CD4-positive, alpha-beta T cell treated with Interleukin-1 beta for 1 hour (primary cell): ENCODE results near the gene ABCB10.
"Not testable (repeated sequence)": the region's sequence is repeated elsewhere in the genome, so short reads cannot be mapped to it uniquely, and the experiment has no call there.

ENCODE experiments used
- DNase-seq, 2 donors: peaks; one replicate each; pipeline ENCODE4 v3.0.0-alpha.2; 2020 to 2022

The ABCB10 gene

DNA sequence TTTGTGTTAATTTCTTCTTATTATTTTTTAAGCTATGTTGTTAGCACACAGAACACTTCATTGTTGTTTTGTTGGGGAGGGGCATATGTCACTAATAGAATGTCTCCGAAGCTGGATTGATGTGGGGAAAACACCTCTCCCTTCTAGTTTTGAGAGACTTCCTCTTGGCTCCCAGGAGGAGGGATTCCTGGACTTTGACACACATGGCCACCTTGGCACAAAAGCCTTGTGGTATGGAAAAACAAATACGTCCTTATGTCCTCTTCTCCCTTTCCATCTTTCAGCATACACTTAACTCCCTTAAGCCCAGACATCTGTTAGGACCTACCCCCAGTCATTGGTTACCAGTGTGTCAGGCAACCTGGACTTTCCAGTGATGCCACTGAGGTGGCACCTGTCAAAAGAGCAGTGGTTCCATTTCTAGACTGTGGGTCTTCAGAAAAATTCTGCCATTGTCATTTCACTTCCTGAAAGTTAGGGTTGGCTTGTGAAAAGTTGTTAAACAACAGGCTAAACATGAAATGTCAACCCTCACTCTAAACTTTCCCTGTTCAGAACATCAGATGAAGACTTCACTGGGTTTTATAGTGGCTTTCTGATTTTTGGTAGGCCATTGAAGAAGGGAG is 12.5 kb upstream of the ABCB10 start:
- DNase-seq: no peak

DNA sequence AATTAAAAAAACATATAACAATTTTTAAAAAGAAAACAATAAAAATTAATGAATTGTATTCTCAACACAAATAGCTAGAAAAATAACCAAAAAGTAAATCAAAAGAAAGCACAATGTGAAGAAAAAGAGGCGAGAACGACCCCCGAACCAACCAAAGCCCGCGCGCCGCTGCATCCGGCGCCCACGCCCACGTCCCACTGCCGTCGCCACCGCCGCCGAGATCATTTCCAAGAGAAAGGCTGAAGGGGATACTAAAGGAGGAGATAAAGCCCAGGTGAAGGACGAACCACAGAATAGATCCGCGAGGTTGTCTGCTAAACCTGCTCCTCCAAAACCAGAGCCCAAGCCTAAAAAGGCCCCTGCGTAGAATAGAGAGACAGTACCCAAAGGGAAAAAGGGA is 11.8 kb upstream of the ABCB10 start:
- no peak for DNase-seq

DNA sequence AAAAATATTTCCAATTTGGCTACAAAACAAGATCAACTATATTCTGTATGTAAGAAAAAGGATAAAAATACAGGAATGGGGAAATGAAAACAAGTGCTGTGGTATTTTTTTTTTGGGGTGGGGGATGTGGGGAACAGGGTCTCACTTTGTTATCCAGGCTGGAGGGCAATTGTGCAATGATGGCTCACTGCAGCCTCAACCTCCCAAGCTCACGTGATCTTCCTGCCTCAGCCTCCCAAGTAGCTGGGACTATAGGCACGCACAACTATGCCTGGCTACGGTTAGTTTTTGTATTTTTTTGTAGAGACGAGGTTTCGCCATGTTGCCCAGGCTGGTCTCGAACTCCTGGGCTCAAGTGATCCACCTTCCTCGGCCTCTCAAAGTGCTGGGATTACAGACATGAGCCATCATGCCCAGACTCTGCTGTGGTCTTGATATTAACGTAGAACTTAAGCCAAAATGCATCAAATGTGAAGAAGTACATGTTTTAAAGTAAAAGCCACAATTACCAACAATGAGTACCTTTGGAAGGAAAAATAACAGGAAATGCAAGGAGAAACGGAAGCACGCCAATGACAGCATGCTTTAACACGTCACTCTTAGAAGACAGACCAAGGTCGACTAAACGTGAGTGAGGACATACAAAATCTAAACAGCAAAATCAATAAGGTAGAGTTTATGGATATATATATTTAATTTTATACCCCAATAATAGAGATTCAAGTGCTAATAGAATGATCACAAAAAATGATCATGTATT is 8.8 kb upstream of the ABCB10 start:
- no peak for DNase-seq

DNA sequence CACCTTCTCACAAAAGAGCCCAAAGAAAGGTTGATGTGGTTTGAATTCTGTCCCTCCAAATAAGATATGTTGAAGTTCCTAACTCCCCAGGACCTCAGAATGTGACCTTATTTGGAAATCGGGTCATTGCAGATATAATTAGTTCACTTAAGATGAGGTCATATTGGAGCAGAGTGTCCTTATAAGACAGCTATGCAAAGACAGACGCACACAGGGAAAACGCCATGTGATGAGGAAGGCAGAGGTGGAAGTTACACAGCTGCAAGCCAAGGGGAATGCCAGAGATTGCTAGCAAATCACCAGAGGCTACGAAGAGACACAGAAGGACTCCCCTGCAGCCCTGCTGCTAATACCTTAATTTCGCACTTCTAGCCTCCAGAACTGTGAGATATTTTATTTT is 5.2 kb upstream of the ABCB10 start:
- DNase-seq: no peak

DNA sequence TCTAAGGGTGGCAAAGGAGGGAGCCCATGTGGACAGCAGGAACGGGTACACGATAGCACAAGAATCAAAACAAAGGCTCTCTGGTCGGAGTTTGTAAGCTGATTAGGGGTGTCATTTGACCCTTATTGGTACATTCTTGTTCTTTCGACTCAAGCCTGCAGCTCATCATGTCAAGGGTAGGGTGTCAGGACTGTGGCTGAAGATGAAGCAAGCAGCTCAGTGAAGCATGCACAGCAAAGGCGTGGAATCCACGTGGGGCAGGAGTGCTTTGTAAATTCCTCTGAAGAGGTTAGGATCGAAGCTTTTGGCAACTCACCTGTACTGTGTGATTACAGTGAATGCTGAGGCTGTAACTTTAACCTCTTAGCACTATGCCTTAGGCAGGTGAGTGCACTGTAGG is 4.7 kb upstream of the ABCB10 start:
- DNase-seq: no peak

DNA sequence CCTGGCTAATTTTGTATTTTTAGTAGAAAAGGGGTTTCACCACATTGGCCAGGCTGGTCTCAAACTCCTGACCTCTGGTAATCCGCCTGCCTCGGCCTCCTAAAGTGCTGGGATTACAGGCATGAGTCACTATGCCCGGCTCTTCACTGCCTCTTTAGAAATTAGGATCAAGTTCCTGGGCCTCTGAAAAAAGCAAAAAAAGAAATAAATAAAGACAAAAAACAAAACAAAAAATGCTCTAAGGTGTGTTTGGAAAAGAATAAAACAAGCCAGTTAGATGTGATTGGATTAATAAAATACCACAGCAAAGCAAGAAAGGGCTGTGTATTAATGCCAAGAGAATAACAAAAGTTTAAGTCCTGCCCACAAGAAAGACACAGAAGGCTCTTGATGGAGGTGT is 4.2 kb upstream of the ABCB10 start:
- no peak for DNase-seq

GRCh38 chr1:229561141-229561540 is 2.6 kb upstream of the ABCB10 start:
- DNase-seq: no peak

- DNase-seq: not testable (repeated sequence)
Observed at GRCh38 chr1:229560124-229560523, 1.6 kb upstream of the ABCB10 start.

GRCh38 chr1:229559336-229559801 is 862 bp upstream of the ABCB10 start:
- not testable (repeated sequence) for DNase-seq

GRCh38 chr1:229557913-229558414 is 543 bp downstream of the ABCB10 start:
- DNase-seq: peak; percentile 19 to 24

GRCh38 chr1:229557200-229557850 is 1.2 kb downstream of the ABCB10 start:
- DNase-seq: peak in 1 of 2 donors; percentile 24

DNA sequence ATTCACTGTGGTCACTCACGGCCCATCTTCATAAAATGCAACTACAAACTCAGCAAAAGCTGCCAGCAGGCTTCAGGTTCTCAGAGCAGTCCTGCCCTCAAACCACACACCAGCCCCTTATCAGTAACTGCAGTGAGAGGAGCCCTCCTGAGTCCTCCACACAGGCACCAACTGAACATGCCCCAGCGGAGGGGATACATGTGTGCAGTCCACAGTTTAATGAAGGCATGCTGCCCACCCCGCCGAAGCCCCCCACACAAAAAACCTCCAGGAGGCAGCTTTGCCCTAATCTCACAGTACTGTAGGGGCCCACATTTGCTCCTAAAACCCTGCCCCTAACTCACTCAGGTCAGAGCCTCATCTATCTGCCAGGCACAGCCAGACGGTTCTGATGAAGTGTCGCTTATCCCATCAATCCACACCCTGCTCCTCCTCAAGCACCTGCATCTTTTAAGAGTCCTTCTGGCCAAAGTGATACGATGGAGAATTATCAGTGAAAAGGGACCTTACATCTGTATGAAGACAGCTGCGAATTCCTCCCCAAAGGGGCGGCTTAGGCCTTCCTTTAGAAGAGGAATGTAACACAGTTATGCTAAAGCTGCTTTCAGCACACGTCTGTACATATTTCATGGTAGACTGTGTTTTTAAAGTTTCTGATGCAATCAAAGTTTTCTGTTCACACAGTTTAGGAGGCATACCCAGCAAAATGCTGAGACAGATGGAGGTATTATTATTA is 3.5 kb downstream of the ABCB10 start:
- DNase-seq: no peak

- DNase-seq: no peak
Observed at GRCh38 chr1:229553621-229554130, 4.8 kb downstream of the ABCB10 start.

- no peak for DNase-seq
Observed at GRCh38 chr1:229552732-229553131, 5.8 kb downstream of the ABCB10 start.

- DNase-seq: no peak
Observed at GRCh38 chr1:229550812-229551567, 7.5 kb downstream of the ABCB10 start.

- no peak for DNase-seq
Observed at GRCh38 chr1:229547542-229547941, 11.0 kb downstream of the ABCB10 start.

- no peak for DNase-seq
Observed at GRCh38 chr1:229544587-229544986, 13.9 kb downstream of the ABCB10 start.

- no peak for DNase-seq
Observed at GRCh38 chr1:229539863-229540506, 18.5 kb downstream of the ABCB10 start.

DNA sequence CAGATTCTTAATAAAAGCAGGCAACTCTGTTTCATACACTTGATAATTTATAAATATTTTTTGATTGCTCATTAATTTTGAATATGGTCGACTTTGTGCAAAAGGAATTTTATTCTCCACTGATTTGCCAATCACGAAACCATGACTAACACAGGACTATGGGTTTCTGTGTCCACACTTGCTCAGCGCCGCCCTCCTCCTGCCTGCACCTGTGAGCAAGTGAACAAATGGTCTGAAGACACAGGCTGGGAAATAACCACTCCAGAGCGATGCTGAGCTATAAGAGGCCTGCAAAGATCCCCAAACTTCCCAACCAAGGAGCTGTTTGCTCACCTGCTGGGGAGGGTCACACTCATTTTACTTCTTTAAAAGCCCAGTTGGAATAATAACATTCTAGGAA is 19.6 kb downstream of the ABCB10 start:
- DNase-seq: no peak

DNA sequence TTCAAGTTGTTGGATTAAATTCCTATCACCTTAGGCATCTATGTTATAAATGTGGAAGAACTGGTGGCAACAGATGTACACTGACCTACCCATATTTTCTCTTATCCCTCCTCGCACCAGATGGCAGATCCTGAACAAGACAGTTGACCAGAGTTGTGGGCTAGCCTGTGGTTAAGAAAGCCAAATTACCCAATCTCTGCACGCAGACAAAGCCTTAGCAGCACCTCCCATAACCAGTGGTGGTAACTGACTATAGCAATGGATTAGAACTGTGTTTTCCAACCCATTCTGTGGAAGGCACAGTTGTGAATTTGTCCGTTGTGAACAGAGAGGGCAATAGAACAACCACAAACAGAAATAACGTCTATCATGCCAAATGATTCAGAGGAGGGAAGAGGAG is 20.6 kb downstream of the ABCB10 start:
- no peak for DNase-seq

DNA sequence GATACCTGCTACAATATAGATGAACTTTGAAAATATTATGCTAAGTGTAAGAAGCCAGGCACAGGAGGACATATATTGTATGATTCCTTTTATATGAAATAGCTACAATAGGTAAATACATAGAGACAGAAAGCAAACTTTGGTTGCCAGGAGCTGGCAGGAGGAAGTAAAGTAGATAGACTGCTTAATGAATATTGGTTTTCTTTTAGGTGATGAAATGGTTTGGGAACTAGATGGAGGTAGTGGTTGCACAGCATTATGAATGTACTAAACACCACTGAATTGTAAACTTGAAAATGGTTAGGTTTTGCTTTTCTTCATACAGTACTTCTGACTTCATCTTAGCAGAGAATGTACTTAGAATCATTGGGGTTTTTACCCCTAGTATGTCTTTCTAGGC is 21.5 kb downstream of the ABCB10 start:
- DNase-seq: no peak

GRCh38 chr1:229535230-229535629 is 23.3 kb downstream of the ABCB10 start:
- DNase-seq: no peak
